D721Med (cell line): ENCODE data around the gene PCDHB14.
"Not testable (repeated sequence)": the region's sequence is repeated elsewhere in the genome, so short reads cannot be mapped to it uniquely, and the experiment has no call there.

Source experiments
- DNase-seq: peaks from one replicate; pipeline ENCODE4 v3.0.0; 2011; ENCODE audit warnings: low spot score; ENCODE audit not compliant: insufficient read length
- FAIRE-seq: peaks from 2 replicates; lab custom pipeline; 2011; peaks lifted over from hg19 to GRCh38; lab: Jason Lieb, UNC
- CTCF ChIP-seq: IDR thresholded peaks from 2 replicates; pipeline ENCODE4 v1.5.1; 2012; ENCODE audit warnings: mild to moderate bottlenecking, control low read depth; ENCODE audit not compliant: insufficient read depth; ENCODE audit errors: missing control alignments

PCDHB14 gene

GRCh38 chr5:141241496-141241895, 18.4 kb downstream of the PCDHB14 start:
- no peak for DNase-seq
- TF ChIP-seq CTCF, result no peak
- no peak for FAIRE-seq

GRCh38 chr5:141245250-141245717, 22.1 kb downstream of the PCDHB14 start, which contains the start of gene PCDHB15:
TSS of gene PCDHB15 (plus strand) at chr5:141245395. CDS start at chr5:141245579, 184 bp downstream.
- DNase-seq, result no peak
- no peak for FAIRE-seq
- TF ChIP-seq CTCF, result peak; percentile 0

- not testable (repeated sequence) for FAIRE-seq, DNase-seq
Observed at GRCh38 chr5:141246971-141247370, 23.8 kb downstream of the PCDHB14 start.

- not testable (repeated sequence) for DNase-seq, FAIRE-seq
Observed at GRCh38 chr5:141247434-141247833, 24.3 kb downstream of the PCDHB14 start.

- DNase-seq (no peak), FAIRE-seq (no peak)
- no peak for TF ChIP-seq CTCF
Observed at GRCh38 chr5:141250576-141250975, 27.4 kb downstream of the PCDHB14 start.

- TF ChIP-seq CTCF, result no peak
- no peak for FAIRE-seq
- DNase-seq, result no peak
Observed at GRCh38 chr5:141258464-141258863, 35.3 kb downstream of the PCDHB14 start.

- FAIRE-seq (no peak), DNase-seq (no peak)
- TF ChIP-seq CTCF, result no peak
Observed at GRCh38 chr5:141258948-141259347, 35.8 kb downstream of the PCDHB14 start.

- DNase-seq (no peak), FAIRE-seq (no peak)
- TF ChIP-seq CTCF, result no peak
Observed at GRCh38 chr5:141260458-141261237, 37.5 kb downstream of the PCDHB14 start.
